NCI-H128 (cell line): ENCODE data around the gene GMPPB.

Experiments used
- DNase-seq: peaks from one replicate; lab custom pipeline; 2025; ENCODE audit not compliant: unreplicated experiment; lab: John Stamatoyannopoulos, UW

The GMPPB gene

DNA sequence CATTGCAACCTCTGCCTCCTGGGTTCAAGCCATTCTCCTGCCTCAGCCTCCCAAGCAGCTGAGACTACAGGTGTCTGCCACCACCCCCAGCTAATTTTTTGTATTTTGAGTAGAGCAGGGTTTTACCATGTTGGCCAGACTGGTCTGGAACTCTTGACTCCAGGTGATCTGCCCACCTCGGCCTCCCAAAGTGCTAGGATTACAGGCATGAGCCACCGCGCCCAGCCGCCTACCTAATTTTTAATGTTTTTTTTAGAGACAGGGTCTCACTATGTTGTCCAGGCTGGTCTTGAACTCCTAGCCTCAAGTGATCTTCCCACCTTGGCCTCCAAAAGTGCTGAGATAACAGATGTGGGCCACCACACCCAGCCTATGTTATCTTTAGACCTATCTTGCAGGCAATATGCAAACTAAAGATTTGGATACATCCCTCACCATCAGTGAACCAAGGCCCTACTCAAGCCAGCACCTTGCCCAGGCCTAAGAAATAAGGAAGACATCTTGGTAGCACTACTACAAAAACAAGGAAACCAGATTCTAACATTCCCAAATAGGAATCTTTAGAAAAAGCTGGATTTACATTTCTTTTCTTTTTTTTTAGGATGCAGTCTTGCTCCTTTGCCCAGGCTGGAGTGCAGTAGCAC is 6.3 kb upstream of the GMPPB start:
- DNase-seq: no peak

- no peak for DNase-seq
Measured at GRCh38 chr3:49727924-49728361, 4.2 kb upstream of the GMPPB start.

GRCh38 chr3:49727154-49727923 is 3.6 kb upstream of the GMPPB start:
- DNase-seq: no peak

DNA sequence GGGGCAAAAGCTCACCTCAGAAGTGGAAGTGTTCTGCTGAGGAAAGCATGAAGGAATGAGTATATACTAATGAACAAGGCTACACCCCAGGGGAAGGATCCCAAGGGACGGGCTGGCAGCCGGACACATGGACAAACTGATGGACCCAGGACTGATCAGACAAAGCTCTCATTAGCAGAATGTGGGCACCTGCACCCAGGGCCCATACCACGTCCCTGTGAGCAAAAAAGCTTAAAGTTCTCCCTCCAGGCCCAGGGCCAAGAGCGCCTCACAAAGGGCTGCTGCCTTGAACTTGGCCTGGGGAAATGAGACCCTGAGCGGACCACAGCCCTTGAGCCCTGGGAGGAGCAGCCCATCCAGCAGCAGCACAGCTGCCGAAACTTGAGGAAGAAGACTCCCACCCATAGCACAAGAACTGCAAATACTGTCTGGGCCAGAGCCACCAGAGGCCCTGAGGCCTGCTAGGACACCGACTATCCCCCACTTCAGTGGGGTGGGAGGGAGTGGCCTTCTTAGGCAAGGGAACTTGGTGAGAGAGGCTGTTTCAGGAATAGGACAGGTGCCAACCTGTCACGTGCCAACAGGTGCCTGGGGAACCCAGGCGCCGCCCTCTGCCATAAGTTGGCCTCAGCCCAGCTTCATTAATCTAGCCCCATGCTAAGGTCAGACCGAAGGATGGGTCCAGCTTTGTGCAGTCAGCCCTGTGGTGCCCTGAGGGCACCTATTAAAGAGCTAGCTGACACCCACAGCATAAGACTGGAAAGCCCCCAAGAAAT is 2.3 kb upstream of the GMPPB start:
- no peak for DNase-seq

DNA sequence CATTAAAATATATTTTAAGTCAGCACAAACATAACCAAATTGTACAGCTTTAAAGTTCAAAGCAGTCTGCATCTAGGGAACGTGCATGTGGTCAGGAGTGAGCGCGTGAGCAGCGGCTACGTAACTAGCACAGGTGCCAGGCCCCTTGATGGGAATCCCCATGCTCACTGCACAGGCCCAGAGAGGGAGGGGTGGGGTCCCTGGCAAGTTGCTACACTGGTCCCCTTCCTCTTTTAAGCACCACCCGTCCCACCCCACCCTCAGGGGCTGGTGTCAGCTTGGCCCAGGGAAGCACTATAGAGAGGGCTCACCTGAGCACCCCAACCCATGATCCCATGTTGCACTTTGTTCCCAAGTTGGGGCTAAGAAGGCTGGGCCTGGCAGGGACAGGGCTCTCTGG is 835 bp upstream of the GMPPB start:
- DNase-seq: no peak

DNA sequence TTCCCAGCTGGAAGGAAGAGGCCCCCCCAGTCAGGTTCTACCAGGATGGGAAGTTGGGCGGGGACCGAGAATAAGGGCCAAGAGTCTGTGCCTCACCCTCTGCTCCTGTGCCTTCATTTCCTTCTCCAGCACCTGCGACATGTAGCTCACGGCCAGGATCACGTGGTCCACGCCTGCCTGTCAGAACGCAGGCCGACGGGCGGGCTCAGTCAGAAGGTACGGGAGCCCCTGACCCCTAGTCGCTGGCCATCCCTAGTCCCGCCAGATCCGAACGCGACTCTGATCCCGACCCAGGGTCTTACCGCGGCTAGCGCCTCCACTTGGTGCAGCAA is 489 bp downstream of the GMPPB start:
- DNase-seq: peak; percentile 14

- DNase-seq: no peak
Measured at GRCh38 chr3:49722896-49723295, 855 bp downstream of the GMPPB start.

- DNase-seq: no peak
Measured at GRCh38 chr3:49721896-49722781, 1.6 kb downstream of the GMPPB start.

GRCh38 chr3:49721596-49721895 is 2.2 kb downstream of the GMPPB start:
- no peak for DNase-seq

DNA sequence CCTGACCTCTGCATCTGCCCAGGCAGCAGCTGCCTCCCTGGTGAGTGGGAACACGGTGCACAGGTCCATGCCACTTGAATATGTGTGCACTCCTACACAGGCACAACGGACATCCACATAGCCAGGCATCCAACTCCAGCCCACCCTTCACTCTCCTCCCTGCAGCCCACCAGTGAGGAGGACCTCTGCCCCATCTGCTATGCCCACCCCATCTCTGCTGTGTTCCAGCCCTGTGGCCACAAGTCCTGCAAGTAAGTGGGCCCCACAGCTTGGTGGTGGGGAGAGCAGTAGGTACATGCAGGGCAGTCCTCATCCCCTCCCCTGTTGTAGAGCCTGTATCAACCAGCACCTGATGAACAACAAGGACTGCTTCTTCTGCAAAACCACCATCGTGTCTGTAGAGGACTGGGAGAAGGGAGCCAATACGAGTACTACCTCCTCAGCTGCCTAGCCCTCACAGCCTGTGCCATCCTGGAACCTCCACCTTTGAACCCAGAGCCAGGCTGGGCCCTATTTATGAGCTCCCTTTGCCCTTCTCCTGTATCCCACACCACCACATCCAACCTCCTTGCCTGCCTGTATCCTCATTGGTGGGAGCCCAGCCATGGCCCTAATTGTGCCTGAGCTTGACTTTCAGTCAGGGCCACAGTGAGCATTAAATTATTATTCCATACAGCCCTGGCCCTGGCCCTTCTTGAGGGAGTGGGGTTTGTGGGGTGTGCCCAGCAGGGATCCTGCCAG is 2.7 kb downstream of the GMPPB start:
- DNase-seq: no peak

GRCh38 chr3:49719214-49719884 is 4.4 kb downstream of the GMPPB start, which contains the start of gene AMIGO3:
Gene AMIGO3, minus strand, starts transcription at chr3:49719684. Its CDS starts 219 bp downstream, at chr3:49719465.
- peak; percentile 73 for DNase-seq

GRCh38 chr3:49718858-49719213 is 4.9 kb downstream of the GMPPB start:
- no peak for DNase-seq

GRCh38 chr3:49717959-49718857 is 5.5 kb downstream of the GMPPB start:
- no peak for DNase-seq

- DNase-seq: no peak
Measured at GRCh38 chr3:49717211-49717958, 6.4 kb downstream of the GMPPB start.

- DNase-seq: no peak
Measured at GRCh38 chr3:49716691-49717210, 7.0 kb downstream of the GMPPB start.

DNA sequence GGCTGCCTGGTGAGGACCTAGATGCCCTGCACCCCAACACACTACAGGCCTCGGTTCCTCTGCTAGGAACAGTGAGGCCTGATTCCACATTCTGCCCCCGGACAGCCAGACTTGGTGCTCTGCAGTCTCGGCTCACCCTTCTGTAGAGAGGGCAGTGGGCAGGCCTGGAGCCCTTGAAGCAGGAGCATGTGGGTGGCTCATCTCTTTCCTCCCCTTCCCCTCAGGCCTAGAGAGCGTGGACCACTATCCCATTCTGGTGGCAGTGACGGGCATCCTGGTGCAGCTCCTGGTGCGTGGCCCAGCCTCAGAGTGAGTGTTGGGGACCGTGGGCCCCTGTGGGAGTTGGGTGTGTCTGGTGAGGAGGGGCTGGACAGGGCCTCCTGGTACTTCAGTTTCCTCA is 7.6 kb downstream of the GMPPB start:
- no peak for DNase-seq

- DNase-seq: no peak
Measured at GRCh38 chr3:49715611-49716121, 8.1 kb downstream of the GMPPB start.
